ENCODE data around the gene PRSS33.

DNA sequence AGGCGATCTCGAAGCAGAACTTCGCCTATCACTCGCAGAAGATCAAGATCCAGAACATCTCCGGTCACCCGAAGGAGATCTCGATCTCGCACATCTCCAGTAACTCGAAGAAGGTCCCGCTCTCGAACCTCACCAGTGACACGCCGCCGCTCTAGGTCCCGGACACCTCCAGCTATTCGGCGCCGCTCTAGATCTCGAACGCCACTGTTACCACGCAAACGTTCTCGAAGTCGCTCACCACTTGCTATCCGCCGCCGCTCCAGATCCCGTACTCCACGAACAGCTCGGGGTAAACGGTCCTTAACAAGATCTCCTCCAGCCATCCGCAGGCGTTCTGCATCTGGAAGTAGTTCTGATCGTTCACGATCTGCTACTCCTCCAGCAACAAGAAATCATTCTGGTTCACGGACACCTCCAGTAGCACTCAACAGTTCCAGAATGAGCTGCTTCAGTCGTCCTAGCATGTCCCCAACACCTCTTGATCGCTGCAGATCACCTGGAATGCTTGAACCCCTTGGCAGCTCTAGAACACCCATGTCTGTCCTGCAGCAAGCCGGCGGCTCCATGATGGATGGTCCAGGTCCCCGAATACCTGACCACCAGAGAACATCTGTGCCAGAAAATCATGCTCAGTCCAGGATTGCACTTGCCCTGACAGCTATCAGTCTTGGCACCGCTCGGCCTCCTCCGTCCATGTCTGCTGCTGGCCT lies 20.8 kb downstream of the PRSS33 start:
- no peak for TF ChIP-seq CTCF (IDR thresholded peaks at IDR 0.05)
- no peak for TF ChIP-seq POLR2A (IDR thresholded peaks at IDR 0.05)
- TF ChIP-seq POLR2AphosphoS5 (IDR thresholded peaks at IDR 0.05) = no peak
